CD4-positive, alpha-beta T cell (primary cell): Measurements from ENCODE around the gene BMF. TPM values are rescaled to one million over a fixed set of nuclear protein-coding genes. Genes with fewer than 3 reads are reported as not detected.

Experiments
- ATAC-seq: fragments of 200-7000 bp; cut with Tn5 transposase; one replicate; pipeline ENCODE4 v1.10.0; 2022; ENCODE audit warnings: mild to moderate bottlenecking; ENCODE audit not compliant: poor library complexity
- CTCF ChIA-PET: fragments of 350-600 bp; sonication (Branson Sonifier 250); formaldehyde crosslinking; loops from one replicate; lab custom pipeline; 2021; ENCODE audit warnings: antibody characterized with exemption, inconsistent platforms; lab: Charles Lee
- POLR2A ChIA-PET: fragments of 350-600 bp; sonication (Branson Sonifier 250); formaldehyde crosslinking; loops from one replicate; lab custom pipeline; 2021; ENCODE audit warnings: antibody characterized with exemption, inconsistent platforms; lab: Charles Lee
- DNase-seq, 14 experiments: peaks; one replicate each; pipeline ENCODE4 v3.0.0-alpha.2; 2013 to 2020; ENCODE audit warnings: mixed read lengths in 2 of 14
- H3K27ac ChIP-seq, 2 donors: one replicate each; pipeline versions ENCODE4 v1.5.1 to v1.7.0; 2013; ENCODE audit warnings: low read length in 2 of 2, low read depth in 1 of 2, mild to moderate bottlenecking in 1 of 2
- H3K27me3 ChIP-seq, 2 experiments: 1 replicate in 1 of 2; 2 replicates in 1 of 2; pipeline versions ENCODE4 v1.6.1 to v1.7.0; 2013; ENCODE audit warnings: low read length in 2 of 2, control low read depth in 1 of 2, mild to moderate bottlenecking in 1 of 2, moderate library complexity in 1 of 2; ENCODE audit not compliant: insufficient read depth in 2 of 2, control insufficient read depth in 1 of 2
- H3K36me3 ChIP-seq: one replicate; pipeline ENCODE4 v1.6.1; 2013; ENCODE audit warnings: low read length, control low read depth; ENCODE audit not compliant: insufficient read depth
- H3K4me1 ChIP-seq: one replicate; pipeline ENCODE4 v1.6.1; 2013; ENCODE audit warnings: low read length, control low read depth; ENCODE audit not compliant: insufficient read depth
- H3K4me3 ChIP-seq: one replicate; pipeline ENCODE4 v1.5.1; 2013; ENCODE audit warnings: mild to moderate bottlenecking, low read length, moderate library complexity
- H3K9me3 ChIP-seq, 2 experiments: 1 replicate in 1 of 2; 2 replicates in 1 of 2; pipeline versions ENCODE4 v1.6.1 to v1.7.0; 2013; ENCODE audit warnings: low read length in 2 of 2, mild to moderate bottlenecking in 2 of 2, control low read depth in 1 of 2, moderate library complexity in 1 of 2; ENCODE audit not compliant: control insufficient read depth in 1 of 2, insufficient read depth in 1 of 2
- H3K27ac Mint-ChIP-seq: one replicate; pipeline ENCODE4 v1.8.0; 2020; ENCODE audit warnings: mixed read lengths
- H3K27me3 Mint-ChIP-seq: one replicate; pipeline ENCODE4 v1.8.0; 2021; ENCODE audit warnings: mixed read lengths
- H3K36me3 Mint-ChIP-seq: one replicate; pipeline ENCODE4 v1.8.0; 2021; ENCODE audit warnings: low read depth, mixed read lengths
- H3K4me1 Mint-ChIP-seq: one replicate; pipeline ENCODE4 v1.8.0; 2021; ENCODE audit warnings: low read depth, mixed read lengths
- H3K4me3 Mint-ChIP-seq: one replicate; pipeline ENCODE4 v1.8.0; 2020; ENCODE audit warnings: mild to moderate bottlenecking, mixed read lengths
- H3K9me3 Mint-ChIP-seq: one replicate; pipeline ENCODE4 v1.8.0; 2020; ENCODE audit warnings: mixed read lengths
- CTCF ChIP-seq: fragments of 200-600 bp; IDR thresholded peaks from one replicate; pipeline ENCODE4 v1.8.0; 2022; ENCODE audit warnings: antibody characterized with exemption, mild to moderate bottlenecking
- intact Hi-C, 2 experiments: fragments of 100-400 bp; cut with DNase I in 1 of 2; cut with micrococcal nuclease in 1 of 2; formaldehyde crosslinking; loops; one replicate each; pipeline versions ENCODE4 v1.15.1 to v1.9.0; 2023 to 2025; cut with DNase I, micrococcal nuclease
- total RNA-seq, 174 experiments: library from RNA in 2 of 174; stranded (reverse) in 2 of 174; gene quantifications; one replicate each; pipeline ENCODE4 v1.2.3 and lab custom pipeline; 2021 to 2026

BMF gene
- total RNA-seq, 2 experiments from 2014 or later: 13.5 to 13.9 TPM

DNA sequence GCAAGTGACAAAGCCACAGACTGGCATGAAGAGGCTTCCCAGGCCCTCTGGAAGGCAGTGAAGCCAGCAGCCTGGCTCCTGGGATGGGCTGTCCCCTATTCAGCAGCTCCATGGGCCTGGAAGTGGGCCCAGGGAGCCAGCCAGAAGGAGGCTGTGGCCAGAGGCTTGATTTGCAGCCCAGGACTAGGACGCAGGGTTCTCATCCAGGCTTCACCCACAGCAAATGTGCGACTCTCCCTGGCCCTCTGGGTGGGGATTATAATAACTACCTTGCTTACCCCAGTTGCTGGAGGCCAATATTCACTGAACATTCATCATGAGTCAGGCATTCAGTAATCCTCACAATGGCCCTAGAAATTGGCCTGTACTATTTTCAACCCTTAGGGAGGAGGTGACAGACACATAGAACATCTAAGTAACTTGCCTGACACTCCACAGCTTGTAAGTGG lies 45.1 kb downstream of the BMF start:
- POLR2A ChIA-PET: no interaction called here
- intact Hi-C loops: no loop called here

DNA sequence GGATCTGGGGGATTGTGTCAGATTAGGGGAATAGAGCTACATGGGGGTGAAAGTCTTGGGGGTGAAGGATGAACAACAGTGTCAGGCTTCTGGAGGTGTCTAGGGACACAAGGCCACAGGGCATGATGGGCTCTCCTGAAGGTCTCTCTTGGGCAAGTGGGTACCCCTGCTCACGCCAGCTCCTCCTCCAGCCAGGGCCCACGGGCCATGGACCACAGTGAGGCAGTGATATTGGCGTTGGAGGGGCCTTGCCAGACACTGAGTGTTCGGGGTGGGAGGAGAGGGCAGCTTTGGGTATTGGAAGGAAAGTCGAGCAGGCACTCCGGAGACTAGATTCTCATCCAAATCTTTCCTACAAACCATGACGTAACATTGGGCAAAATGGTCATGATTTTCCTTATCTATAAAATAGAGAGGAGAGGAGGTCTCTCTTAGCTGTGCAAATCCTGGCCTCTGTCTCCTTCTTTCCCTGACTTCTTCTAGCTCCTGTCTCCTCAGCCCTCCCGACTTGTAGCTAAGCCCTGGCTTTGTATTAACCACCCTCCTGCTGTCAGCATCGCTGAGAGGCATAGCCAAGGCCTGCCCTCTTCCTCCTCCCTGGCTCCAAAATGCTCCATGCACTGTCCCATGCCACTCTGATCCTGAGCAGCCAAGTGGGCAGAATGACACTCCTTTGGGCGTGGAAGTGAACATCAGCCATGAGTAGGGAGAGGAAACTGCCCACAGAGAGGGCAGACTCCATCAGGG lies 45.7 kb downstream of the BMF start:
- no peak overlapping the region for H3K27ac Mint-ChIP-seq
- no peak for ATAC-seq
- intact Hi-C loops: no loop called here

More for the DNA sequence above, 45.1 kb downstream of the BMF start:
- H3K4me3 ChIP-seq: no peak overlapping the region
- Mint-ChIP-seq H3K27me3 (no peaks in the 10 kb centered on the region), H3K36me3 (no peaks in the 10 kb centered on the region), H3K4me3 (no peak overlapping the region), H3K4me1 (peaks cover 16% of the 10 kb centered on the region), H3K9me3 (no peaks in the 10 kb centered on the region), H3K27ac (peak overlapping the region; percentile 79)
- TF ChIP-seq CTCF: no peak
- DNase-seq (peak in 1 of 14 experiments; percentile 2), ATAC-seq (no peak)
- H3K9me3 ChIP-seq: no peaks in the 10 kb centered on the region
- H3K4me1 ChIP-seq: peaks cover 12% of the 10 kb centered on the region
- no peaks in the 10 kb centered on the region for H3K27me3 ChIP-seq
- CTCF ChIA-PET: no interaction called here
- H3K36me3 ChIP-seq: no peaks in the 10 kb centered on the region
- no peak overlapping the region for H3K27ac ChIP-seq

GRCh38 chr15:40061212-40061901 lies 47.3 kb downstream of the BMF start:
- CTCF ChIA-PET: no interaction called here
- POLR2A ChIA-PET: no interaction called here
- no peak overlapping the region for H3K27ac ChIP-seq
- no peak for TF ChIP-seq CTCF
- intact Hi-C loops: no loop called here
- no peaks in the 10 kb centered on the region for H3K36me3 ChIP-seq
- no peaks in the 10 kb centered on the region for H3K9me3 Mint-ChIP-seq
- no peak overlapping the region for H3K27ac Mint-ChIP-seq
- no peaks in the 10 kb centered on the region for H3K9me3 ChIP-seq
- H3K4me3 ChIP-seq: no peak overlapping the region
- no peak overlapping the region for H3K4me3 Mint-ChIP-seq
- H3K4me1 ChIP-seq: peaks cover 16% of the 10 kb centered on the region
- ATAC-seq: no peak
- no peaks in the 10 kb centered on the region for H3K27me3 Mint-ChIP-seq
- H3K4me1 Mint-ChIP-seq: peaks cover 31% of the 10 kb centered on the region
- H3K36me3 Mint-ChIP-seq: no peaks in the 10 kb centered on the region
- H3K27me3 ChIP-seq: no peaks in the 10 kb centered on the region
- DNase-seq: no peak

More for the DNA sequence above, 45.7 kb downstream of the BMF start:
- no peaks in the 10 kb centered on the region for H3K27me3 Mint-ChIP-seq
- H3K27ac ChIP-seq: no peak overlapping the region
- H3K36me3 Mint-ChIP-seq: no peaks in the 10 kb centered on the region
- DNase-seq: peak in 1 of 14 experiments; percentile 3
- H3K4me1 ChIP-seq: peaks cover 12% of the 10 kb centered on the region
- H3K4me3 Mint-ChIP-seq: no peak overlapping the region
- H3K9me3 Mint-ChIP-seq: no peaks in the 10 kb centered on the region
- no peaks in the 10 kb centered on the region for H3K9me3 ChIP-seq
- H3K4me3 ChIP-seq: no peak overlapping the region
- H3K27me3 ChIP-seq: no peaks in the 10 kb centered on the region
- H3K4me1 Mint-ChIP-seq: peaks cover 22% of the 10 kb centered on the region
- H3K36me3 ChIP-seq: no peaks in the 10 kb centered on the region
- no peak for TF ChIP-seq CTCF
- CTCF ChIA-PET: no interaction called here
- POLR2A ChIA-PET: interaction anchor here (0.6 to 0.9 kb wide), 2 partner anchors 39 to 463 kb away, joined by 3 read pairs; no protein-coding TSS in a partner anchor
